HG03135 (cell line): ENCODE results near the gene KRTAP9-6.
"Not testable (repeated sequence)": the region's sequence is repeated elsewhere in the genome, so short reads cannot be mapped to it uniquely, and the experiment has no call there.

Source experiments
- ATAC-seq: cut with Tn5 transposase; IDR thresholded peaks from one replicate; pipeline ENCODE4 v1.9.1; 2021; ENCODE audit warnings: mild to moderate bottlenecking, moderate library complexity; ENCODE audit not compliant: unreplicated experiment

Gene KRTAP9-6

GRCh38 chr17:41271323-41271722 is 6.1 kb downstream of the KRTAP9-6 start:
- ATAC-seq: not testable (repeated sequence)

GRCh38 chr17:41271858-41272257 is 6.7 kb downstream of the KRTAP9-6 start:
- ATAC-seq: no peak

- not testable (repeated sequence) for ATAC-seq
Observed at GRCh38 chr17:41275648-41276190, 10.5 kb downstream of the KRTAP9-6 start, which contains the start of gene KRTAP9-7. TSS of gene KRTAP9-7 (plus strand) at chr17:41275698. CDS start at chr17:41275698, 0 bp downstream.

GRCh38 chr17:41278176-41278955 is 13.2 kb downstream of the KRTAP9-6 start:
- ATAC-seq: no peak

GRCh38 chr17:41284043-41284442 is 18.9 kb downstream of the KRTAP9-6 start:
- ATAC-seq: no peak

- no peak for ATAC-seq
Observed at GRCh38 chr17:41284546-41284945, 19.4 kb downstream of the KRTAP9-6 start.

- ATAC-seq: no peak
Observed at GRCh38 chr17:41287050-41287449, 21.9 kb downstream of the KRTAP9-6 start.

GRCh38 chr17:41294016-41294415 is 28.8 kb downstream of the KRTAP9-6 start:
- ATAC-seq: no peak

- ATAC-seq: no peak
Observed at GRCh38 chr17:41296846-41297245, 31.7 kb downstream of the KRTAP9-6 start.

- no peak for ATAC-seq
Observed at GRCh38 chr17:41298458-41299135, 33.4 kb downstream of the KRTAP9-6 start.

GRCh38 chr17:41301204-41301790 is 36.1 kb downstream of the KRTAP9-6 start:
- ATAC-seq: no peak

GRCh38 chr17:41301916-41302901 is 37.0 kb downstream of the KRTAP9-6 start, which contains the start of gene KRTAP29-1:
TSS of gene KRTAP29-1 (minus strand) at chr17:41302851. CDS start at chr17:41302851, 0 bp downstream.
- no peak for ATAC-seq

- no peak for ATAC-seq
Observed at GRCh38 chr17:41302981-41303380, 37.8 kb downstream of the KRTAP9-6 start.

- ATAC-seq: no peak
Observed at GRCh38 chr17:41304091-41304490, 38.9 kb downstream of the KRTAP9-6 start.

- no peak for ATAC-seq
Observed at GRCh38 chr17:41307647-41308046, 42.5 kb downstream of the KRTAP9-6 start.

GRCh38 chr17:41308251-41308917 is 43.2 kb downstream of the KRTAP9-6 start:
- ATAC-seq: no peak

GRCh38 chr17:41308918-41309359 is 43.8 kb downstream of the KRTAP9-6 start, which contains the start of gene KRTAP16-1:
TSS of gene KRTAP16-1 (minus strand) at chr17:41309309. CDS start at chr17:41309253, 56 bp downstream.
- ATAC-seq: no peak

GRCh38 chr17:41311111-41311510 is 45.9 kb downstream of the KRTAP9-6 start:
- no peak for ATAC-seq

- ATAC-seq: no peak
Observed at GRCh38 chr17:41315204-41315794, 50.1 kb downstream of the KRTAP9-6 start, which contains the start of gene KRTAP17-1. TSS of gene KRTAP17-1 (minus strand) at chr17:41315710. CDS start at chr17:41315650, 60 bp downstream.
